Daoy (cell line): ENCODE measurements around the gene AAK1. TPM values are rescaled to one million over a fixed set of nuclear protein-coding genes. Genes with fewer than 3 reads are reported as not detected.
A peak's percentile ranks its signal among the peaks of the same experiment; 100 is the strongest.

Experiments
- DNase-seq: peaks from one replicate; pipeline ENCODE4 v3.0.0-alpha.2; 2015; ENCODE audit warnings: low read depth
- total RNA-seq: library from RNA; depleted of rRNA; stranded (reverse); fragments of >200 nt; shearing (Covaris generic); gene quantifications from 2 replicates; pipeline ENCODE4 v1.2.3, GENCODE V29; 2014

AAK1 gene
- total RNA-seq, 1 experiment from 2014 or later: 23.4 TPM

DNA sequence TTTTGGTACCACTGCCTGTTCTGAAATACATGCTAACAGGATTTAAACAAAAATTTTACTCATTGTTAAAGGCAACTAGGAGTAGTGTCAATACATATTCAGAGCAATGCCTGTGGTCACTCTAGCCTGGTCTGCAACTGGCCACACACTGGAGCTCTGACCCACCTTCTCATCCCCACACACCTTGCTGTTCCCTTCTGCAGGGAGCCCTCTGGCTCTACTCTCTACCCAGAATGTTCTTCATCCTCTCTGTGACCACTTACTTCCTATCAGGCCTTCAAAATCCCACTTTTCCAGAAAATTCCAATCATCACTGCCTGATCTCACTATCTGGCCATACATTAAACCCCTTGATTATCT is 104.0 kb downstream of the AAK1 start:
- no peak for DNase-seq

GRCh38 chr2:69538872-69539548 is 104.5 kb downstream of the AAK1 start:
- DNase-seq: peak; percentile 31

DNA sequence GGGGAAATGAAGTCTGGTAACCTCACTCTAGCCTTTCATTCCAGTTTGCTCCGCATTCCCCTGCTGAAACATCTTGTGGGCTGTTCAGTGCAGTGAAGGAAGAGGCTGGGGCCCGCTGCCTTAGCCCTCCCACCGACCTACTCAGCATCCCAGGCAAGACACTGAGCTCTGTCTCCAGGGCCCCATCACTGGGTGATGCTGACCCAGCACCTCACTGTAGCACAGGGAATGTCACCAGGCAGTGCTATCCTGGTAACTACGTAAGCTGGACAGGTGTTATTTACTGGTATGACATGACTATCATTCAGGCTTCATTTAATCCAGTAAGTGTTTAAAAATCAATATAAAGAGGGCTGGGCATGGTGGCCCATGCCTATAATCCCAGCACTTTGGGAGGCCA is 105.3 kb downstream of the AAK1 start:
- no peak for DNase-seq

- DNase-seq: no peak
Observed at GRCh38 chr2:69535817-69536241, 107.7 kb downstream of the AAK1 start.

DNA sequence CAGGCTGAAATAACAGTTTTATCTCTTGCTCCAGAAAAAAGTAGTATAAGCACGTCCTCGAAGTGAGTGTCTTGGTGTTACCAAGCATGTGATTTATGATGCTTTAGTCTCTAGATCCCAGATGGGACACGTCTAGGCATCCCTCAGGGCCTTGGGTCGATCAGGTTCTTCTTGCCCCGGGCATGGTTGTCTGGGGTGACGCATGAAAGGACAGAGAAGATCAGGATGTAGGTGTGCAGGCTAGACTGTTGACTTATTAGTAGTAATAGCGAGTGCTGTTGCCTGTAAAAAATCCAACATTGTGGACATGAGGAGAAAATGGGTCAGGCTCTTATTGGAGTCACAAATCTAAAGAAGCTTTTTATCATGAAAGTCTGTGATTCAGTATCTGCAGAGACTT is 112.4 kb downstream of the AAK1 start:
- DNase-seq: no peak

DNA sequence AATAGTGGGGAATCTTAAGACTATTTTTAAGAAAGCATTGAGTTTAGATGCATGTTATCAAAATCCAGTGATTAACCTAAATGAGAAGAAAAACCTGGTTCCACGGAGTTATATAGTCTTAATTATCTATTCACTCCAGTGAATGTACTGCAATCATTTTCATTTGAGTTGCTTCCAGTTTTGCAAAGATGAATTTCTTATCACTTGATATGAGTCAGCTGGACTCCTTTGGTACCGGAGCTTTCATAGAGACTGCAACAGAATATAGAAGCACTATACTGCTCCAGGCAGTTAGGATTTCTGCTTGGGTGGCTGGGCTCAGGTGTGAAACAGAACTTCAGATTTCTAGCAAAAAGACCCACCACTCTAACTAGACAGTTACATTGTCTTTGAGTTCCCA is 114.1 kb downstream of the AAK1 start:
- DNase-seq: no peak

DNA sequence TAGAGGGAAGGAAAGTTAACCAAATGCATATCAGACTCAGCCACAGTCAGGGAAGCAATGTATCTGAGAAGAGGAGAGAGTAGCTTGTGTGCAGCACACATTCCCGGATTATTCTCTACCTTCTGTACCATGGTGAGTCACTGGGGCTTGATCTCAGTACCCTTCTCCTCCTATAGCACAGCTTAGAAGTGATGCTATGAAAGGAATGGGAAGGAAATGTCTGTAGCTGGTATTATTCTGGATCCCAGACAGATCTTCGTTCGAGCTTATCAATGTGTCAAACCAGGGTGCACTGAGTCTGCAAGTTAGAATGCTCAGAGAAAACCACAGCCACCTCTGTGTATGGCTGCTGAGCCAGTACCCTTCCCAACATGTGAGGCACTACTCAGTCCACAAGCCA is 118.3 kb downstream of the AAK1 start:
- DNase-seq: no peak

GRCh38 chr2:69524799-69525198 is 118.7 kb downstream of the AAK1 start:
- DNase-seq: no peak

GRCh38 chr2:69521747-69522146 is 121.8 kb downstream of the AAK1 start:
- DNase-seq: no peak

DNA sequence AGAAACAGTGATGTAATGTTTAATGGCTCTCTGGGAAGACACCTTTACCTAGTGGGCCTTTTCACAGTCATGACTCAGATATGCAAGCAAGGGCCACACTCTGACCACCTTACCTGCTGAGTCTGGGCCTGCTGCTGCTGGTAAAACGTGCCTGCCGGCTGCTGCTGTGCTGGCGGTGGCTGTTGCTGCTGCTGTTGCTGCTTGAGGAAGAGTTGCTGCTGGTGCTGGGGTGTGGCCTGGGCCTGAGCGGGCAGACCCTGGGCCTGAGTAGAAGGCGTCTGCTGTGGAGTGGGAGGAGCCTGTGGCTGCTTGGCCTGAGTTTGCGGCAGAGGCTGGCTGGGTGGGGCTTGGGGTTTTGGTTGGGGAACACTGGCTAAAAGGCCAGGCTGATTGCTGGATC is 124.7 kb downstream of the AAK1 start:
- no peak for DNase-seq

- no peak for DNase-seq
Observed at GRCh38 chr2:69517410-69517809, 126.1 kb downstream of the AAK1 start.

GRCh38 chr2:69514819-69515218 is 128.7 kb downstream of the AAK1 start:
- DNase-seq: no peak

DNA sequence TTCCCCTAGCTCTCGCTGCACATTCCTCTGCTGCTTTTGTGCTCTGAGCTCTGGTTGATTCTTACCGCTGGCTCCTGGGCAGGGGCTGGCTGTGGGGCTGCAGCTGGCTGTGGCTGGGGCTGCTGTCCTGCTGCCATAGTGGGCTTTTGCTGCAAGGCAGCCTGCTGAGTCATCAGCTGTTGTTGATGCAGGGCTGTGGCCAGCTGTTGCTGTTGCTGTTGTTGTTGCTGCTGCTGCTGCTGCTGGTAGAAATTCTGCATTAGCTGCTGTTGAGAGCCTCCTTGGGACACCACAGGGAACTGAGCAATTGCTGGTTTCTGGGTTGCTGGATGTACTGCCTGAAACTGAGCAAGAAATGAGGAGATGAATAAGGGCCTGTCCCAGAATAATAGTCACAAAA is 129.1 kb downstream of the AAK1 start:
- DNase-seq: peak; percentile 12

- DNase-seq: no peak
Observed at GRCh38 chr2:69512446-69512845, 131.1 kb downstream of the AAK1 start.

GRCh38 chr2:69510204-69510603 is 133.3 kb downstream of the AAK1 start:
- DNase-seq: no peak

DNA sequence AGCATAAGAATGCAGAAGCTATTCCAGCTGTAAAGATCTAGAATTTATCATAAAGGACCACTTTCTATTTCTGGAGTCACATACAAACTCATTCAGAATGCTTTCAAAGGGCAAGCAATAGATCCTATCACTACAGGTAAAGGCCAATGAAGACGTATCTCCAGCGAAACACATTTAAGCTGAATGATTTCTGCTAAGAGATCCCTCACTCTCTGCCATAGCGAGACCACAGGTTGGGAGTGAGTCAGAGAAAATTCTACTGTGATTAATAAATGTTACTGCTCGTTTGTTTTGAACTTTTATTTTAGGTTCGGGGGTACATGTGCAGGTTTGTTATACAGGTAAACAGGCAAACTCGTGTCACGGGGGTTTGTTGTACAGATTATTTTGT is 133.8 kb downstream of the AAK1 start:
- DNase-seq: no peak

DNA sequence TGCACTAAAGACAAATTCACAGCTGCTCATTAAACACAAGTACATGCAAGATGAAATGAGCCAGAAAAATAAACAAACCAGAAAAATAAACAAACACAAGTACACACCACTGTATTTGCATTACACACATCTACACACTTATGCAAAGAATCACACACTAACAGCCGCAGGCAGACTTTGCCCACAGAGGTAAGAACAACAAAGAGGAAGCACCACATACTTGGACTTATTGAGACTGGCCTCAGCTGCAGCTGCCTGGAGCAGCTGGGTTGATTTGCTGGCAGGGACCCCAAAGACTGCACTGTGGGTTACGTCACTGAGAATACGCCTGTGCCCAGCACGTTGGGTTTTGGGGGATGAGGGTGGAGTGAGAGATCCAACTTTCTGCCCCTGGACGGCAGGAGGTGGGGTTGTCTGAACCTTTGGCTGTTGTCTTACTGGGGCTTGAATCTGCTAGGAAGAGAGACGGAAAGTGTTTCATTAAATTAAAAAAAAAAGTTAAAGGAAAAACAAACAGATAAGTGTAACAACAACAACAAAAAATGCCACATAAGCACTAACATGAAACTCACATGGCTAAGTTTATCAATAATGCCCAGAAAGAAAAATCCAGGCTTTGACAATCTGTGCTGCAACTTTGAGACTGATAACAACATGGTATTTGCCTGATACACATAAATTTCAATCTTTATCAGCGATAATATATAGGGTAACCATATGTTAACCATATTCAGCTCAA is 134.4 kb downstream of the AAK1 start:
- DNase-seq: no peak

DNA sequence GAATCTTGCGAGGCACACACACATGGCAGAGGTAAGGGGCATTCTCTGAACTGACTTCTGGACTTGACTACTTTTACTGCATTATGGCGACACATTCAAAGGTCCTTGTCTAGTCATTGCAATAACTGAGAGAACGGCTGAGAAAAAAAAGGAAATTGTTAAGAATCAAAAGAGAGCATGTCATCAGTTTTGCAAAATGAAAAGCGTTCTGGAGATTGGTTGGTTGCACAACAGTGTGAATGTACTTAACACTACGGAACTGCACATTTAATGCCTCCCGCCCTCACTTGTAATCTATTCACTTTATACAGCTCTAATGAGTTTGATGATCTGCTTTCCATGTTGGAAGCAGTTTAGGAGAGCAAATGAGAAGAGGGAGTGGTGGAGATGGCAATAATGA is 137.8 kb downstream of the AAK1 start:
- no peak for DNase-seq

- DNase-seq: no peak
Observed at GRCh38 chr2:69501301-69501700, 142.2 kb downstream of the AAK1 start.

DNA sequence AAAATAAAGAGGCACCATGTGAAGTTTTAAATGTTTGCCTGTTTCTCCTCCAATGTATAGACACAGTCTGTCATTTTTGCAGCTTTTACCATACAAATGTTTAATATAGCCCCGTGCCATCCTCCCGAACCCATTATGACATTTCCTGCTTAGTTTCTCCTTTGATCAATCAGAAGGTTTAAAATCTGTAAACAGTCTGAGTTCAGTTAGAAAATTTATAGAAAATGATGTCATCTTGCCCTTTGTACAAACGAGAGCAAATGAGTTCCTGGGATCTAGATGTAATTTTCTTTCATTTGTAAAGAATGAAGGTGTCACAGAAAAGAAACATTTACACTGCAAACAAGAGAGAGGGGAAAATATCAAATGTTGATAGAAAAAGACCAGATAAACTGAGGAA is 143.6 kb downstream of the AAK1 start:
- no peak for DNase-seq

DNA sequence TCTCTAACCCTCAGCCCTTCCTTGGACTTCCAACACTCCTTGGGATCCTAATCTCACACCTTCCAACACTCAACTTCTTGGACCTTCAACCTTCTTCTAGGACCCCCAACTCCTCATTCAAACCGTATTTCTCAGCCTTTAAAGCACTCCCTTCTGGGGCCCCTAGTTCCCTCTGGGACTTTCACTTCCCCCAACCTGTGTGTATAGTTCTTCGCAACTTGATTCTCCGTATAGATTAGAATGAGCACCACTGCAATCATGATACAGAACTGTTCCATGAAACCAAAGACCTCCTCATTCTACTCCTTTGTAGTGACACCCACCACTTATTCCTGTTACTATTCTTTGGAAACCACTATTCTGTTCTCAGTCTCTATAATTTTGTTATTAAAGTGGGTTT is 144.3 kb downstream of the AAK1 start:
- DNase-seq: no peak

DNA sequence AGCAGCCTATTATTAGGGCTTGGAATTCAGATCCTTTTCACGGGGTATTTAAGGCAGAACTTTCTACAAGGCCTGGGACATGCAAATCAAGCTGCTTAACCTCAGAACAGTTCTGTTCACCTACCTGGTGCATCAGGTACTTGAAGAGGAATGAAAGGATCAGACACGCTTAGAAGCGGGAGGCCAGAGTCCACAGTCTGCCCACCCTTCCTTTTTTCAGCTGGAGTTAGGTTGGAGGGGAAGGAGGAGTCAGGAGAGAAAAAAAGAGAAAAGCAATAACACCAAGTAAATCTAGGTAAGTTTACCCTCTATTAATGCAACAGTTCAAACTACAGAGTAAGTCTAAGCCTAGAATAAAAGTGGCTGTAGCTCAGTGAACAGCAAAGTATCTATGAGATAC is 147.7 kb downstream of the AAK1 start:
- DNase-seq: no peak

DNA sequence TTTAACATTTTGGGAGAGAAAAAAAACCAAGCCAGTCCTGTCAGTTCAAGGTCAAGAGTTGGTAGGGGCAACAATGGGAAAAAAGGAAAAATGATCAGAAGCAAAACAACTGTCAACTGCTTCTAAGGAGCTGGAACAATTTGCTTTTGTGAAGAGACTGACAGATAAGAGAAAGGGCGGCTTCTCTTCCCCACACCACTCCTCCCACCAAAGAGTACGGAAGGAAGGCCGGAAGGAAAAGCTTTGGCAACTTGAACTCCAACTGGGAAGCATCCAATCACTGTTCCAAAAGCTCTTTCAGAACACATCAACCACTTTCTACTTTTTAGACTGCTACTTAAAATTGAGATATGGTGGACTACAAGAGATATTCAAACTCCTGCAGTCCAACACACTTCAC is 148.5 kb downstream of the AAK1 start:
- no peak for DNase-seq

DNA sequence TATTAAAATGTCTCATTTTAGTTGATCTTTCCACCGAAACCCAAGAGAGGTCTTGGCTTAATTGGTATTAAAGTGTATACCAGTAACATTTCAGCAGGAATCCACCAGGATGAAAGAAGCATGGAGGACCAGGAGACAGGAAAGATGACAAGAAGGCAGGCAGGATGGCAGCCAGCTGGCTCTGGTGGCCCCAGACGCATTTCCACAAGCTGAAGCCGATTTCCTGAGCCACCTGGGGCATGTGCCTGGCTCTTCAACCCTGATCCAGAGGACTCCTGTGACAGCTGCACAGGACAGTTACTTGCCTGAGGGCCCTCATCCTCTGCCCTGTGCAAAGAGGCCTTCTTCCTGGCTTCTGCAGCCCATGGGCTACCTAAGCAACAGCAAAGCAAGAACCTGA is 149.4 kb downstream of the AAK1 start:
- no peak for DNase-seq
